Astrocyte (in vitro differentiated cells and primary cell): ENCODE measurements around the gene LTB4R.

Source experiments
- EZH2 ChIP-seq: IDR thresholded peaks from 2 replicates; pipeline ENCODE4 v1.6.1; 2012; ENCODE audit warnings: mild to moderate bottlenecking, low read length, inconsistent platforms; ENCODE audit not compliant: insufficient read depth
- TF ChIP-seq, protein P1 (sequence below): IDR thresholded peaks from 2 replicates; pipeline ENCODE4 v1.5.1; 2011; ENCODE audit warnings: low read depth, mild to moderate bottlenecking, inconsistent platforms, low read length, moderate library complexity; ENCODE audit not compliant: insufficient read depth

DNA sequence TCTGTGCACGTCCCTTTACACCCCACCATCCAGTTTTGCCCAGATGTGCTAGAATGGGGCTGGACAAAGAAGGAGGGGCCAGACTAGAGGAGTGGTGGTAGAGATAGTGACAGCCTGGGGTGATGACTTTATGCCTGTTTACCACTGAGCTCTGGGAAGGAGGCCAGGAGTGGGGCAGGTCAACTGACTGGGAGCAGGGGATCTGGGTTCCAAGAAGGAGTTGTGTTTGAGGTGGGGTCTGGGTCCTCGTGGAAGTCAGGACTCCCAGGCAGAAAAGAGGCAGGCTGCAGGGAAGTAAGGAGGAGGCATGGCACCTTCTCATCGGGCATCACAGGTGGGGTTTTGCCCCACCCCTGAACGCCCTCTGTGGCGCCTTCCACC lies 1.0 kb upstream of the LTB4R start:
- TF ChIP-seq, protein P1, sequence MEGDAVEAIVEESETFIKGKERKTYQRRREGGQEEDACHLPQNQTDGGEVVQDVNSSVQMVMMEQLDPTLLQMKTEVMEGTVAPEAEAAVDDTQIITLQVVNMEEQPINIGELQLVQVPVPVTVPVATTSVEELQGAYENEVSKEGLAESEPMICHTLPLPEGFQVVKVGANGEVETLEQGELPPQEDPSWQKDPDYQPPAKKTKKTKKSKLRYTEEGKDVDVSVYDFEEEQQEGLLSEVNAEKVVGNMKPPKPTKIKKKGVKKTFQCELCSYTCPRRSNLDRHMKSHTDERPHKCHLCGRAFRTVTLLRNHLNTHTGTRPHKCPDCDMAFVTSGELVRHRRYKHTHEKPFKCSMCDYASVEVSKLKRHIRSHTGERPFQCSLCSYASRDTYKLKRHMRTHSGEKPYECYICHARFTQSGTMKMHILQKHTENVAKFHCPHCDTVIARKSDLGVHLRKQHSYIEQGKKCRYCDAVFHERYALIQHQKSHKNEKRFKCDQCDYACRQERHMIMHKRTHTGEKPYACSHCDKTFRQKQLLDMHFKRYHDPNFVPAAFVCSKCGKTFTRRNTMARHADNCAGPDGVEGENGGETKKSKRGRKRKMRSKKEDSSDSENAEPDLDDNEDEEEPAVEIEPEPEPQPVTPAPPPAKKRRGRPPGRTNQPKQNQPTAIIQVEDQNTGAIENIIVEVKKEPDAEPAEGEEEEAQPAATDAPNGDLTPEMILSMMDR = no peak
- no peak for TF ChIP-seq EZH2
